GM21447 (cell line): Measurements from ENCODE around the gene USP32.
"Not testable (repeated sequence)": the region's sequence is repeated elsewhere in the genome, so short reads cannot be mapped to it uniquely, and the experiment has no call there.

Experiments used
- ATAC-seq: cut with Tn5 transposase; IDR thresholded peaks from one replicate; pipeline ENCODE4 v1.9.1; 2021; ENCODE audit not compliant: unreplicated experiment

USP32 gene

GRCh38 chr17:60186846-60187745 lies 204.8 kb downstream of the USP32 start:
- not testable (repeated sequence) for ATAC-seq

- not testable (repeated sequence) for ATAC-seq
Observed at GRCh38 chr17:60186372-60186771, 205.6 kb downstream of the USP32 start.

GRCh38 chr17:60180380-60180779 lies 211.6 kb downstream of the USP32 start:
- not testable (repeated sequence) for ATAC-seq

GRCh38 chr17:60178180-60178579 lies 213.8 kb downstream of the USP32 start:
- ATAC-seq = not testable (repeated sequence)

GRCh38 chr17:60176763-60177162 lies 215.2 kb downstream of the USP32 start:
- ATAC-seq = not testable (repeated sequence)

- not testable (repeated sequence) for ATAC-seq
Observed at GRCh38 chr17:60174767-60175166, 217.2 kb downstream of the USP32 start.

GRCh38 chr17:60174035-60174434 lies 217.9 kb downstream of the USP32 start:
- ATAC-seq = no peak

- ATAC-seq = no peak
Observed at GRCh38 chr17:60173304-60173819, 218.6 kb downstream of the USP32 start.

- no peak for ATAC-seq
Observed at GRCh38 chr17:60171753-60172079, 220.2 kb downstream of the USP32 start.

GRCh38 chr17:60170835-60171752 lies 220.8 kb downstream of the USP32 start:
- ATAC-seq = no peak

- ATAC-seq = no peak
Observed at GRCh38 chr17:60169921-60170817, 221.8 kb downstream of the USP32 start.

- ATAC-seq = no peak
Observed at GRCh38 chr17:60168654-60169053, 223.3 kb downstream of the USP32 start.

GRCh38 chr17:60167065-60167741 lies 224.7 kb downstream of the USP32 start:
- no peak for ATAC-seq

GRCh38 chr17:60165971-60166370 lies 226.0 kb downstream of the USP32 start:
- ATAC-seq = peak; percentile 57

GRCh38 chr17:60165223-60165622 lies 226.7 kb downstream of the USP32 start:
- no peak for ATAC-seq

GRCh38 chr17:60164697-60165096 lies 227.2 kb downstream of the USP32 start:
- no peak for ATAC-seq

GRCh38 chr17:60164164-60164563 lies 227.8 kb downstream of the USP32 start:
- no peak for ATAC-seq

- ATAC-seq = no peak
Observed at GRCh38 chr17:60163108-60163784, 228.7 kb downstream of the USP32 start.

GRCh38 chr17:60161598-60162330 lies 230.2 kb downstream of the USP32 start:
- ATAC-seq = no peak
